ENCODE measurements around the gene MAML3.

- no peak for TF ChIP-seq CTCF (CRISPR knock-in tag; IDR thresholded peaks at IDR 0.05)
- no peak for TF ChIP-seq ZNF121 (CRISPR knock-in tag; IDR thresholded peaks at IDR 0.05)
- no peak for TF ChIP-seq REST (IDR thresholded peaks at IDR 0.05; ENCODE audit: borderline replicate concordance in 1 of 2, low read depth in 1 of 2, low read length in 2 of 2)
These were observed 435.6 kb downstream of the MAML3 start for GRCh38 chr4:139718358-139718757.

Measured in HepG2 (cell line).